Astrocyte of the cerebellum (primary cell): Measurements from ENCODE around the gene TPI1.
"Not testable (repeated sequence)": the region's sequence is repeated elsewhere in the genome, so short reads cannot be mapped to it uniquely, and the experiment has no call there.

ENCODE experiments used
- DNase-seq: peaks from one replicate; pipeline ENCODE4 v3.0.0-alpha.2; 2011; ENCODE audit warnings: low read depth
- H3K4me3 ChIP-seq: 2 replicates; pipeline ENCODE4 v1.5.1; 2011; ENCODE audit warnings: mild to moderate bottlenecking, low read depth, low read length, moderate library complexity
- CTCF ChIP-seq: IDR thresholded peaks from 2 replicates; pipeline ENCODE4 v1.5.1; 2012; ENCODE audit warnings: low read length, low read depth, moderate library complexity, mild to moderate bottlenecking; ENCODE audit errors: missing control alignments
- in situ Hi-C: cut with HindIII; loops from 2 replicates; pipeline ENCODE4 v1.10.0; 2017; ENCODE audit warnings: low sequenced_read_pairs

The TPI1 gene

GRCh38 chr12:6873094-6874014 lies 6.0 kb downstream of the TPI1 start, which contains the start of gene SPSB2:
TSS of gene SPSB2 (minus strand) at chr12:6873303. CDS start at chr12:6872901, 402 bp downstream.
- peak within 1 kb of the TSS; percentile 64 for H3K4me3 ChIP-seq
- TF ChIP-seq CTCF = no peak
- DNase-seq = peak; percentile 83
- in situ Hi-C loops = no loop called here

GRCh38 chr12:6874015-6874368 lies 6.7 kb downstream of the TPI1 start:
- peak overlapping the region; percentile 64 for H3K4me3 ChIP-seq
- in situ Hi-C loops = not testable (repeated sequence)

GRCh38 chr12:6879824-6880223 lies 12.5 kb downstream of the TPI1 start:
- in situ Hi-C loops, DNase-seq, H3K4me3 ChIP-seq: not testable (repeated sequence)

More at GRCh38 chr12:6874015-6874368, 6.7 kb downstream of the TPI1 start:
- not testable (repeated sequence) for DNase-seq

- DNase-seq = no peak
- TF ChIP-seq CTCF = no peak
- in situ Hi-C loops = no loop called here
- no peak overlapping the region for H3K4me3 ChIP-seq
Observed at GRCh38 chr12:6883252-6883651, 15.9 kb downstream of the TPI1 start.

GRCh38 chr12:6883683-6884082 lies 16.4 kb downstream of the TPI1 start:
- TF ChIP-seq CTCF = no peak
- DNase-seq = no peak
- H3K4me3 ChIP-seq = no peak overlapping the region
- in situ Hi-C loops = no loop called here

GRCh38 chr12:6884539-6884938 lies 17.2 kb downstream of the TPI1 start:
- in situ Hi-C loops = no loop called here
- DNase-seq = no peak
- TF ChIP-seq CTCF = no peak
- H3K4me3 ChIP-seq = no peak overlapping the region

- H3K4me3 ChIP-seq, in situ Hi-C loops: not testable (repeated sequence)
Observed at GRCh38 chr12:6886206-6886999, 19.1 kb downstream of the TPI1 start.

GRCh38 chr12:6887460-6887859 lies 20.1 kb downstream of the TPI1 start:
- TF ChIP-seq CTCF = no peak
- DNase-seq = no peak
- H3K4me3 ChIP-seq = no peak overlapping the region
- in situ Hi-C loops = no loop called here

More at GRCh38 chr12:6886206-6886999, 19.1 kb downstream of the TPI1 start:
- not testable (repeated sequence) for DNase-seq
